ENCODE data around the gene BMS1. TPM values are rescaled to one million over a fixed set of nuclear protein-coding genes. Genes with fewer than 3 reads are reported as not detected.

BMS1 gene
- total and polyA plus RNA-seq, 2 of the 4 experiments (the other 2 are of a cell fraction) = 7.5 to 22.9 TPM

DNA sequence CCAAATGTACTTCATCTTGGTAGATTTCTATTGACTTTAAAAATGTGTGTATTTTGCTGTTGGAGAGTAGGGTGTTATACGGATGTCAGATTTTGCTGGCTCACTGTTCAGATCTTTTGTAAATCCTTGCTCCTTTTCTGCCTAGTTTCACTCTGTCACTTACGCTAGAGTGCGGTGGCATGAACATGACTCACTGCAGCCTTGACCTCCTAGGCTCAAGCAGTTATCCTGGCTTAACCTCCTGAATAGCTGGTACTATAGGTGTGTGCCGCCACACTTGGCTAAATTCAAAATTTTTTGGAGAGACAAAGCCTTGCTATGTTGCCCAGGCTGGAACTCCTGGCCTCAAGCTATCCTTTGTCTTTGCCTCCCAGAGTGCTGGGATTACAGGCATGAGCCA lies 29.4 kb downstream of the BMS1 start:
- WGBS, 2 experiments (ENCODE audit: extremely low coverage in 2 of 2, insufficient read length in 1 of 2) = no CpG with 5 or more reads among the region's 4 CpGs
- Histone ChIP-seq H2BK15ac (ENCODE audit: low read depth, low read length) (no peak overlapping the region), H4K8ac (ENCODE audit: low read depth in 2 of 2, low read length in 2 of 2) (no peak overlapping the region), H3K9ac (ENCODE audit: low read depth, low read length) (no peak overlapping the region), H3K18ac (ENCODE audit: low read depth, low read length) (no peak overlapping the region), H3K23ac (ENCODE audit: low read depth, low read length) (no peak overlapping the region), H3K56ac (ENCODE audit: extremely low read depth, insufficient read depth, low read length) (no peak overlapping the region), H3K4ac (ENCODE audit: low read depth, low read length) (no peak overlapping the region), H2BK5ac (ENCODE audit: low read depth, low read length, poor library complexity, severe bottlenecking) (no peak overlapping the region), H3K4me1 (ENCODE audit: control insufficient read depth, insufficient read depth, low read length) (no peaks in the 10 kb centered on the region), H3K4me2 (ENCODE audit: low read depth, low read length) (no peak overlapping the region), H3K27ac (ENCODE audit: insufficient read depth, low read length) (no peak overlapping the region), H4K20me1 (ENCODE audit: insufficient read depth, low read length) (no peaks in the 10 kb centered on the region), H2AFZ (replicated peaks; ENCODE audit: low read length, poor library complexity) (no peak overlapping the region), H4K91ac (ENCODE audit: insufficient read depth, low read depth, low read length) (no peak overlapping the region), H2BK120ac (ENCODE audit: low read depth, low read length) (no peak overlapping the region), H3K4me3 (ENCODE audit: insufficient read depth, low read depth, low read length) (no peak overlapping the region), H2BK20ac (ENCODE audit: low read depth, low read length) (no peak overlapping the region), H3K27me3 (ENCODE audit: control insufficient read depth, insufficient read depth, low read length) (no peaks in the 10 kb centered on the region), H3K36me3 (ENCODE audit: control insufficient read depth, insufficient read depth, low read length) (peaks cover 16% of the 10 kb centered on the region), H3K14ac (replicated peaks; ENCODE audit: low read depth, low read length) (no peak overlapping the region), H2AK9ac (replicated peaks; ENCODE audit: low read depth, low read length, poor library complexity) (no peak overlapping the region), H3K9me3 (ENCODE audit: control insufficient read depth, insufficient read depth, low read length) (no peaks in the 10 kb centered on the region), H4K5ac (ENCODE audit: low read depth, low read length) (no peak overlapping the region), H3K9me1 (ENCODE audit: insufficient read depth, low read length) (no peaks in the 10 kb centered on the region), H3K79me1 (ENCODE audit: low read depth in 1 of 2, low read length in 2 of 2) (peaks cover 4 to 6% of the 10 kb centered on the region in 2 experiments; a peak in 3 of 4 replicates), H2AK5ac (ENCODE audit: low read depth, low read length) (no peak overlapping the region)
- in situ Hi-C loops (cut with MboI; ENCODE audit: low sequenced_read_pairs) = no loop called here
- intact Hi-C loops (cut with micrococcal nuclease) = no loop called here
- ChIA-PET POLR2A (ENCODE audit: unreplicated experiment) (no interaction called here), CTCF (no interaction called here)
- dilution Hi-C loops (cut with HindIII; ENCODE audit: low sequenced_read_pairs, unreplicated experiment) = no loop called here
- DNase-seq (no peak), ATAC-seq (ENCODE audit: low read depth) (no peak)
- TF ChIP-seq, protein P1, sequence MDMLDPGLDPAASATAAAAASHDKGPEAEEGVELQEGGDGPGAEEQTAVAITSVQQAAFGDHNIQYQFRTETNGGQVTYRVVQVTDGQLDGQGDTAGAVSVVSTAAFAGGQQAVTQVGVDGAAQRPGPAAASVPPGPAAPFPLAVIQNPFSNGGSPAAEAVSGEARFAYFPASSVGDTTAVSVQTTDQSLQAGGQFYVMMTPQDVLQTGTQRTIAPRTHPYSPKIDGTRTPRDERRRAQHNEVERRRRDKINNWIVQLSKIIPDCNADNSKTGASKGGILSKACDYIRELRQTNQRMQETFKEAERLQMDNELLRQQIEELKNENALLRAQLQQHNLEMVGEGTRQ (IDR thresholded peaks at IDR 0.05; ENCODE audit: low read depth, low read length) = no peak
- TF ChIP-seq RFX5 (IDR thresholded peaks at IDR 0.05; ENCODE audit: low read depth, low read length) (no peak), RCOR1 (IDR thresholded peaks at IDR 0.05; ENCODE audit: insufficient replicate concordance, low read length) (no peak), BHLHE40 (IDR thresholded peaks at IDR 0.05; ENCODE audit: low read depth, low read length) (no peak), CHD1 (IDR thresholded peaks at IDR 0.05; ENCODE audit: low read depth, low read length) (no peak), MAFK (IDR thresholded peaks at IDR 0.05; ENCODE audit: low read depth, low read length) (no peak), SMC3 (IDR thresholded peaks at IDR 0.05; ENCODE audit: low read depth, low read length) (no peak), MAZ (IDR thresholded peaks at IDR 0.05; ENCODE audit: borderline replicate concordance, low read depth, low read length) (no peak), FOS (IDR thresholded peaks at IDR 0.05; ENCODE audit: low read depth, low read length) (no peak)
- TF ChIP-seq, protein P2, sequence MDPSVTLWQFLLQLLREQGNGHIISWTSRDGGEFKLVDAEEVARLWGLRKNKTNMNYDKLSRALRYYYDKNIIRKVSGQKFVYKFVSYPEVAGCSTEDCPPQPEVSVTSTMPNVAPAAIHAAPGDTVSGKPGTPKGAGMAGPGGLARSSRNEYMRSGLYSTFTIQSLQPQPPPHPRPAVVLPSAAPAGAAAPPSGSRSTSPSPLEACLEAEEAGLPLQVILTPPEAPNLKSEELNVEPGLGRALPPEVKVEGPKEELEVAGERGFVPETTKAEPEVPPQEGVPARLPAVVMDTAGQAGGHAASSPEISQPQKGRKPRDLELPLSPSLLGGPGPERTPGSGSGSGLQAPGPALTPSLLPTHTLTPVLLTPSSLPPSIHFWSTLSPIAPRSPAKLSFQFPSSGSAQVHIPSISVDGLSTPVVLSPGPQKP (IDR thresholded peaks at IDR 0.05; ENCODE audit: borderline replicate concordance, low read depth, low read length) = no peak
- BruUV-seq (replicated peaks) = no TSS peak

All from IMR-90 (cell line).